ENCODE data around the gene ENPP1.

The ENPP1 gene

GRCh38 chr6:131831392-131831791 lies 23.6 kb downstream of the ENPP1 start:
- no peak overlapping the region for H3K4me3 Mint-ChIP-seq
- H3K9me3 Mint-ChIP-seq, result no peaks in the 10 kb centered on the region

GRCh38 chr6:131831886-131832285 lies 24.1 kb downstream of the ENPP1 start:
- H3K4me3 Mint-ChIP-seq, result no peak overlapping the region
- H3K27me3 Mint-ChIP-seq, result peaks cover 31% of the 10 kb centered on the region
- H3K27ac Mint-ChIP-seq, result no peak overlapping the region
- H3K9me3 Mint-ChIP-seq, result no peaks in the 10 kb centered on the region
- no peaks in the 10 kb centered on the region for H3K36me3 Mint-ChIP-seq (ENCODE audit: low read depth)
- H3K4me1 Mint-ChIP-seq (ENCODE audit: low read depth), result no peaks in the 10 kb centered on the region

More at GRCh38 chr6:131831392-131831791, 23.6 kb downstream of the ENPP1 start:
- peaks cover 30% of the 10 kb centered on the region for H3K27me3 Mint-ChIP-seq
- H3K4me1 Mint-ChIP-seq (ENCODE audit: low read depth), result no peaks in the 10 kb centered on the region
- H3K27ac Mint-ChIP-seq, result no peak overlapping the region
- H3K36me3 Mint-ChIP-seq (ENCODE audit: low read depth), result no peaks in the 10 kb centered on the region

GRCh38 chr6:131832363-131832762 lies 24.5 kb downstream of the ENPP1 start:
- Mint-ChIP-seq H3K36me3 (ENCODE audit: low read depth) (no peaks in the 10 kb centered on the region), H3K9me3 (no peaks in the 10 kb centered on the region), H3K27me3 (peaks cover 27% of the 10 kb centered on the region)

DNA sequence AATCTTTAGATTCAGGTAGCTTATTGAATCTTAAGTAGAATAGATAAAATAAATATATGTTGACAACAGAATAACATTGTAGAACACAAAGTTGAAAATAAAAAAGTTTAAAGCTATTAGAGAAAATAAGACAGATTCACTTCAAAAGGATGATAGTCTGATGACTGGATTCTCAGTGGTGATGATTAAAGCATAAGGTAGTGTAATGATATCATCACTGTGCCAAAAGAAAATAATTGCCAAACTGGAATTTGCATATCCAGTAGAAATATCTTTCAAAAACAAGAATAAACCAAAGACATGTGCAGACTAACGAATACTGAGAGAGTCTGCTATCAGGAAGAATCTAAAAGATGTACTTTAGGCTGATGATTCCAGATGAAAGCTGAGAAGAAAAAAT lies 30.2 kb downstream of the ENPP1 start:
- Mint-ChIP-seq H3K9me3 (no peaks in the 10 kb centered on the region), H3K36me3 (ENCODE audit: low read depth) (no peaks in the 10 kb centered on the region), H3K27me3 (peaks cover 17% of the 10 kb centered on the region), H3K27ac (no peak overlapping the region), H3K4me3 (no peak overlapping the region), H3K4me1 (ENCODE audit: low read depth) (no peaks in the 10 kb centered on the region)

More at GRCh38 chr6:131832363-131832762, 24.5 kb downstream of the ENPP1 start:
- H3K4me3 Mint-ChIP-seq, result no peak overlapping the region
- H3K4me1 Mint-ChIP-seq (ENCODE audit: low read depth), result no peaks in the 10 kb centered on the region
- no peak overlapping the region for H3K27ac Mint-ChIP-seq

DNA sequence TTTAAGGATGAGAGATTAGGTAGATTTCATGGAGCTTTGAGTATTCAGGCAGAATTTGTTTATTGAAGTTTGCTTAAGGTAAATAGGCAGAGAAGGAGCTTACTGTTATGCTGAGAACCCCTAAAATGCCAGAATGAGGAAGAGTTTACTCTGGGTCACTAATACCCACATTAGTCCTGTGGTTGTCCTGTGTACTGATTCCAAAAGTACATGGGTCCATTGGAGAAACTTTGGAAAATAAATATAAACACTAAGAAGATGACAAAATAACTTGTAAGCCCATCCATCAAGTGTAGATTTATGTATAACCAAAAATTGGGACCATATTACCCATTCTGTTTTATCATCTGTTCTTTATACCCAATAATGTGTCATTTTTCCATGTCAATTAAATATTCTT lies 31.6 kb downstream of the ENPP1 start:
- H3K4me3 Mint-ChIP-seq, result no peak overlapping the region
- H3K4me1 Mint-ChIP-seq (ENCODE audit: low read depth), result no peaks in the 10 kb centered on the region
- no peaks in the 10 kb centered on the region for H3K9me3 Mint-ChIP-seq
- H3K36me3 Mint-ChIP-seq (ENCODE audit: low read depth), result no peaks in the 10 kb centered on the region
- H3K27me3 Mint-ChIP-seq, result peaks cover 17% of the 10 kb centered on the region
- no peak overlapping the region for H3K27ac Mint-ChIP-seq

DNA sequence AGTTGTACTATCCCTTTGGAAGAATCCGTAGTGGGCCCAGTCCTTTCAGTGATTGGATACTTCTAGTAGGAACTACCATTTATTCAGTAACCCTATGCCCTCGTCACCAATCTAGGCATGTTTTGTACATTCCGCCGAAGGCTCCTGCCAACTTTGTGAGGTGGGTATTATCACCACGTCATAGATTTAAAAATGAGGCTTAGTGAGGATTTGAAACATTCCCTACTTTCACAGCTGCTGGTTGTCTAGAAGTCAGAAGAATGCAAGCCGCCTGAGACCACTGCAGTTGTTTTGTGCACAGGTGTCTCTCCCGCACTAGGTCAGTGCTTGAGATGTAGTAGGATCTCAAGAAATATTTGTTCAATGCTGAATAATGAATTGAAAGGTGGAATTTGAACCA lies 32.6 kb downstream of the ENPP1 start:
- Mint-ChIP-seq H3K27me3 (peaks cover 20% of the 10 kb centered on the region), H3K9me3 (no peaks in the 10 kb centered on the region), H3K4me1 (ENCODE audit: low read depth) (no peaks in the 10 kb centered on the region), H3K27ac (no peak overlapping the region), H3K4me3 (no peak overlapping the region), H3K36me3 (ENCODE audit: low read depth) (no peaks in the 10 kb centered on the region)

DNA sequence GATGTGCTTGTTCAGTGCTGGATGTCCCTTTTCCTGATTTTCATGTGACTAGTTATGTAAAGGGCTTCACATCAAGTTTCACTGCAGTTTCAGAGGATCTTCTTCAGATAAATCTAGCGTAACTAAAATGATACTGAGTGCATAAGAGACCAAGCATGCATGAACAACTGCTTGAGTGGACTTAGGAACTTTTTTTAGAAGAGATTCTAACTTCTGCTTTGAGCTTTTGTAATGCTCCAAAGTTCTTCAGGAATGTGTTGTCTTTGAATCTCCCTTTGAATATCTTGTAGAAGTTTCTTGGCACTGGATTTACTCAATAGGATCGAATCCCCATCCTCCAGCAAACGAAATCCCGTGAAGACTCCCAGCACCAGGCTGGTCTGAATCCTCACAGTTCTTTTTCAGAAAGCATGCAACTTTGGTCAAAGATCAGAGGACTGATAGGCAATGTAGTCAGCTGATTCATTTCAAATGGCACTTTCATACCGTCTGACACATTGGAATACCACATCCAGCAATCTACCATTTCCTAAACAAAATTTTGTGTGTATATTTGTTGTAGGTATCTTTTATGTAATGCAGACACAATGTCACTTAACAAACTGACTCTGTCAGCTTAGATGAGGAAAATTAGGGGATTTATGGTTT lies 33.2 kb downstream of the ENPP1 start:
- H3K9me3 Mint-ChIP-seq, result no peaks in the 10 kb centered on the region
- H3K27ac Mint-ChIP-seq, result no peak overlapping the region
- no peaks in the 10 kb centered on the region for H3K36me3 Mint-ChIP-seq (ENCODE audit: low read depth)
- no peak overlapping the region for H3K4me3 Mint-ChIP-seq
- H3K27me3 Mint-ChIP-seq, result peaks cover 25% of the 10 kb centered on the region
- H3K4me1 Mint-ChIP-seq (ENCODE audit: low read depth), result no peaks in the 10 kb centered on the region

GRCh38 chr6:131843768-131844167 lies 35.9 kb downstream of the ENPP1 start:
- H3K27ac Mint-ChIP-seq, result no peak overlapping the region
- peaks cover 22% of the 10 kb centered on the region for H3K27me3 Mint-ChIP-seq
- H3K36me3 Mint-ChIP-seq (ENCODE audit: low read depth), result no peaks in the 10 kb centered on the region
- H3K4me3 Mint-ChIP-seq, result no peak overlapping the region
- no peaks in the 10 kb centered on the region for H3K4me1 Mint-ChIP-seq (ENCODE audit: low read depth)
- no peaks in the 10 kb centered on the region for H3K9me3 Mint-ChIP-seq

- no peak overlapping the region for H3K27ac Mint-ChIP-seq
- no peak overlapping the region for H3K4me3 Mint-ChIP-seq
- H3K36me3 Mint-ChIP-seq (ENCODE audit: low read depth), result no peaks in the 10 kb centered on the region
- peaks cover 28% of the 10 kb centered on the region for H3K27me3 Mint-ChIP-seq
- no peaks in the 10 kb centered on the region for H3K9me3 Mint-ChIP-seq
- no peaks in the 10 kb centered on the region for H3K4me1 Mint-ChIP-seq (ENCODE audit: low read depth)
Measured at GRCh38 chr6:131844243-131844841, 36.5 kb downstream of the ENPP1 start.

DNA sequence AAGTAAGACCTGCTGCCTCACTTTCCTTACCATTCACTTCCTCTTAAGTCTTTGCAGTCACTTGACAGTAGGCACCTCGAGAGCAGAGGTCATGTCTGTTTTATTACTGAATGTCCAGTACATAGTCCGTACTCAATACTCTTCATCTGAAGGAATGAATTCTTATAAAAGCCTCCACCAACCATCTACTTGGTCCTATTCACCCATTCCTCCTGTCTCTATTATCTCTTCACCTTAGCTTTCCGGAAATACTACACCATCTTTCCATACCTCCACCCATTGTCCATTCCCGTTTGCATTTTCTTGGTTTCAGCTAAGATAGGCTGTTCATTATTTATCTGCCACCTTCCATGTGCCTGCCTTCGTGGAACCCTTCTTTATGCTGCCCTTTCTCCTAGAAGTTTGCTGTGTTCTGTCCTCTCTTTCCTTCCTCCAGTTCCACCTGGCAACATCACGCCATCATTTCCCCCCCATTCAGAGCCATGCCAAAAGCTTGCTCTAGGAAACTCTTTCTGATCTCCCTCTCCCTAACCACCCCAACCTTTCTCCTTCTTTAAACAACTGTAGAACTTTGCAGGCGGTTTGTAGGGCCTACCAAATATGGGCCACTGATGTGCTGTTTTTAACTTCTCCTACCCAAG lies 38.3 kb downstream of the ENPP1 start:
- Mint-ChIP-seq H3K4me3 (no peak overlapping the region), H3K27ac (no peak overlapping the region), H3K27me3 (peaks cover 36% of the 10 kb centered on the region), H3K4me1 (ENCODE audit: low read depth) (no peaks in the 10 kb centered on the region), H3K9me3 (no peaks in the 10 kb centered on the region), H3K36me3 (ENCODE audit: low read depth) (no peaks in the 10 kb centered on the region)

DNA sequence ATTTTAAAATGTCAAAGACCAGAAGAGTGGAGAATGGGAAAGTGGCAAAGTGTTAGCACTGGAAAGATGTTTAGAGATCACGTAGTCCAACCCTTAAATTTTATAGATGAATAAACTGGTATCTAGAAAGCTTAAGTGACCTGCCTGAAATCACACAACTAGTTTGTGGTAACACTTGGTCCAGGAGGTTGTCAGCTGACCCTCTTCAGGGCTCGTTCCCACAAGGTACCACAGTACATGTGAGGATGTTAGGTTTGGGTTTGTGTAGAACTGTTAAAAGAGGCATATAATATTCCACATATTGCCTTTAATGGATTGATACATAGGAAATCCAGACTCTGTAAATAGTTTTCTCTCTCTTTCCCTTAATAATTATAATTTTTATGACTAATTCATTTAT lies 39.1 kb downstream of the ENPP1 start:
- no peaks in the 10 kb centered on the region for H3K9me3 Mint-ChIP-seq
- no peaks in the 10 kb centered on the region for H3K36me3 Mint-ChIP-seq (ENCODE audit: low read depth)
- H3K4me3 Mint-ChIP-seq, result no peak overlapping the region
- peaks cover 36% of the 10 kb centered on the region for H3K27me3 Mint-ChIP-seq
- H3K4me1 Mint-ChIP-seq (ENCODE audit: low read depth), result no peaks in the 10 kb centered on the region
- H3K27ac Mint-ChIP-seq, result no peak overlapping the region

- Mint-ChIP-seq H3K36me3 (ENCODE audit: low read depth) (no peaks in the 10 kb centered on the region), H3K27ac (no peak overlapping the region), H3K4me3 (no peak overlapping the region), H3K4me1 (ENCODE audit: low read depth) (no peaks in the 10 kb centered on the region), H3K27me3 (peaks cover 32% of the 10 kb centered on the region), H3K9me3 (no peaks in the 10 kb centered on the region)
Measured at GRCh38 chr6:131849799-131850198, 42.0 kb downstream of the ENPP1 start.

- H3K27ac Mint-ChIP-seq, result no peak overlapping the region
- no peaks in the 10 kb centered on the region for H3K4me1 Mint-ChIP-seq (ENCODE audit: low read depth)
- peaks cover 27% of the 10 kb centered on the region for H3K27me3 Mint-ChIP-seq
- H3K36me3 Mint-ChIP-seq (ENCODE audit: low read depth), result no peaks in the 10 kb centered on the region
- no peak overlapping the region for H3K4me3 Mint-ChIP-seq
- no peaks in the 10 kb centered on the region for H3K9me3 Mint-ChIP-seq
Measured at GRCh38 chr6:131851049-131851769, 43.4 kb downstream of the ENPP1 start.

GRCh38 chr6:131852200-131852599 lies 44.4 kb downstream of the ENPP1 start:
- Mint-ChIP-seq H3K27ac (no peak overlapping the region), H3K27me3 (peaks cover 23% of the 10 kb centered on the region), H3K9me3 (no peaks in the 10 kb centered on the region), H3K4me1 (ENCODE audit: low read depth) (no peaks in the 10 kb centered on the region), H3K36me3 (ENCODE audit: low read depth) (no peaks in the 10 kb centered on the region), H3K4me3 (no peak overlapping the region)

DNA sequence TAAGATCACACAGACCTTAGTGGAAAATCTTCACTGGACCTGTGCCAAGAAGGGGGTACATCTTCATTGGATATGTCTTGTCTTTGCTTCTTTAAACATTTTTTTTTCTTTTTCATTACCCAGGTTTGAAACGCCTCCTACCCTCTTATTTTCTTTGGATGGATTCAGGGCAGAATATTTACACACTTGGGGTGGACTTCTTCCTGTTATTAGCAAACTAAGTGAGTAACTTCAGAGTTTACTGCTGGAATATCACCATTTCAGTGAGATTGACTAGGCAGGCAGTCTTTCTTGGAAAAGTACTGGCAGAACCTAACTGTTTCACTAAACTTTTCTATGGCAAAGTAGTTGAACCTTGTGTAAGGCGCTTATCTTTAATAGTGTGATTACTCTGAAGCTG lies 47.0 kb downstream of the ENPP1 start:
- no peaks in the 10 kb centered on the region for H3K36me3 Mint-ChIP-seq (ENCODE audit: low read depth)
- H3K9me3 Mint-ChIP-seq, result no peaks in the 10 kb centered on the region
- H3K27me3 Mint-ChIP-seq, result peaks cover 17% of the 10 kb centered on the region
- no peak overlapping the region for H3K27ac Mint-ChIP-seq
- peaks cover 3% of the 10 kb centered on the region for H3K4me1 Mint-ChIP-seq (ENCODE audit: low read depth)
- no peak overlapping the region for H3K4me3 Mint-ChIP-seq

Data from stimulated activated naive CD8-positive, alpha-beta T cell treated with anti-CD3 and anti-CD28 coated beads, Interleukin-15, Interleukin-2, amounts not matched to agents 100 ng/mL and 50 ng/mL, for 24 hours (primary cell).